Transverse colon (tissue), 4 donors: ENCODE measurements around the gene C17orf114.

Source experiments
- DNase-seq: peaks from one replicate; pipeline ENCODE4 v3.0.0-alpha.2; 2019
- H3K27ac ChIP-seq, 4 donors: fragments of 200-600 bp; sonication (generic); 2 replicates each; pipeline ENCODE4 v1.5.1; 2016 to 2018; ENCODE audit warnings: inconsistent platforms in 4 of 4
- H3K27me3 ChIP-seq: fragments of 200-600 bp; sonication (generic); 2 replicates; pipeline ENCODE4 v1.5.1; 2017; ENCODE audit warnings: inconsistent platforms
- H3K36me3 ChIP-seq, 4 donors: fragments of 200-600 bp; sonication (generic); 2 replicates each; pipeline ENCODE4 v1.5.1; 2017 to 2019; ENCODE audit warnings: inconsistent platforms in 4 of 4
- H3K4me1 ChIP-seq, 4 donors: fragments of 200-600 bp; sonication (generic); 2 replicates each; pipeline ENCODE4 v1.5.1; 2017 to 2020; ENCODE audit warnings: inconsistent platforms in 4 of 4
- H3K4me3 ChIP-seq, 4 donors: fragments of 200-600 bp; sonication (generic); 1 replicate in 1 of 4; 2 replicates in 3 of 4; pipeline versions ENCODE4 v1.5.1 to v1.6.1; 2017 to 2019; ENCODE audit warnings: inconsistent platforms in 4 of 4
- H3K9me3 ChIP-seq, 2 donors: fragments of 200-600 bp; sonication (generic); 2 replicates each; pipeline ENCODE4 v1.5.1; 2017 to 2019; ENCODE audit warnings: inconsistent platforms in 2 of 2
- EP300 ChIP-seq: sonication (generic); formaldehyde crosslinking; IDR thresholded peaks from one replicate; pipeline ENCODE4 v1.6.1; 2017; ENCODE audit warnings: antibody characterized with exemption, low read depth
- POLR2A ChIP-seq: fragments of 450-650 bp; IDR thresholded peaks from one replicate; pipeline ENCODE4 v1.6.1; 2016; ENCODE audit warnings: antibody characterized with exemption, mild to moderate bottlenecking, moderate library complexity
- POLR2AphosphoS5 ChIP-seq, 3 donors: sonication (generic); formaldehyde crosslinking; IDR thresholded peaks; one replicate each; pipeline ENCODE4 v1.6.1; 2016; ENCODE audit warnings: antibody characterized with exemption in 3 of 3
- WGBS, 2 donors: methylation state at CpG; one replicate each; pipeline ENCODE4 v1.1.5; 2018; ENCODE audit warnings: low coverage in 1 of 2; 5-methylcytosine and 5-hydroxymethylcytosine counted together
- in situ Hi-C, 4 donors: fragments of 200-750 bp; cut with MboI; loops; one replicate each; pipeline versions ENCODE4 v1.15.0 to v1.15.1; 2017; ENCODE audit warnings: low sequenced_read_pairs in 3 of 4, low pct_ligation_motif_present in 1 of 4, low pct_unique_long_range_greater_than_20kb in 1 of 4
- intact Hi-C: fragments of 100-400 bp; cut with DNase I; formaldehyde crosslinking; loops from one replicate; pipeline ENCODE4 v1.15.1; 2023; ENCODE audit warnings: low total_unique reads
- TF ChIP-seq, protein P1 (sequence below), 5 experiments: fragments of 200-600 bp in 3 of 5; fragments of 450-650 bp in 2 of 5; sonication (generic) in 3 of 5; IDR thresholded peaks; 1 replicate in 2 of 5; 2 replicates in 3 of 5; pipeline ENCODE4 v1.5.1; 2016 to 2017; ENCODE audit warnings: antibody characterized with exemption in 5 of 5, inconsistent platforms in 3 of 5, mild to moderate bottlenecking in 2 of 5, moderate library complexity in 1 of 5

The C17orf114 gene

DNA sequence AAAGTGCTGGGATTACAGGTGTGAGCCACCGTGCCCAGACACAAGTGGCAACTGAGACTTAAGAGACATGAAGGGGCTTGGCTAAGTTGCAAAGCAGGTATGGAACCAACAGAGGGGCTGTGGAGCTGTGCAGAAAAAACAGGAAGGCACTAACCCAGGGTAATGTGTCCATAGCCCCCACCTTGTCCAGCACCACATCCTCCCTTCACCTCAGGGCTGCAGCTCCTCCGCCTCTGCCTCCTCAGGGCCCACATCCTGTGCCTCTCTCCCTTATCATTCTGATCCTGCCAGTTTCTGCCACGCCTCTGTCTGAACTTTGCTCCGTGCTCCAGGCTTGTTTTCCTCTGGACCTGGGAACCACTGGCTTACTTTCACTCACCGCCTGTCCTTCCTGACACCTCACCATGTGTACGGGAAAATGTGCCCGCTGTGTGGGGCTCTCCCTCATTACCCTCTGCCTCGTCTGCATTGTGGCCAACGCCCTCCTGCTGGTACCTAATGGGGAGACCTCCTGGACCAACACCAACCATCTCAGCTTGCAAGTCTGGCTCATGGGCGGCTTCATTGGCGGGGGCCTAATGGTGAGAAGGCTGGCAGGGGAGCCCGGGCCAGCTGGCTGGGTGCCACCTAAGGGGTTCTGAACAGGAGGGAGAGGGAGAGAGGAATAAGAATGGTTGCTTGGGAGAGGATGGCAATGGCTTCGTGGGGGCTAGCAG is 30.5 kb downstream of the C17orf114 start, which contains the start of gene TM4SF5:
TM4SF5 (plus strand) TSS at position 368 of the 716 bp plus-strand sequence; CDS start at position 405, 37 bp downstream.
- no peaks in the 10 kb centered on the region for H3K27me3 ChIP-seq
- H3K4me1 ChIP-seq = peaks cover 0 to 23% (median 5%) of the 10 kb centered on the region in 4 donors
- WGBS, 2 donors = 20 to 35% methylated on average over 4 to 13 of the region's 13 CpGs
- intact Hi-C loops = no loop called here
- peak; percentile 87 for DNase-seq
- H3K27ac ChIP-seq = peak within 1 kb of the TSS; percentile 75 to 82 (median 78)
- no peaks in the 10 kb centered on the region for H3K36me3 ChIP-seq
- in situ Hi-C loops = no loop called here
- peak; percentile 35 for TF ChIP-seq POLR2A
- TF ChIP-seq, protein P1, sequence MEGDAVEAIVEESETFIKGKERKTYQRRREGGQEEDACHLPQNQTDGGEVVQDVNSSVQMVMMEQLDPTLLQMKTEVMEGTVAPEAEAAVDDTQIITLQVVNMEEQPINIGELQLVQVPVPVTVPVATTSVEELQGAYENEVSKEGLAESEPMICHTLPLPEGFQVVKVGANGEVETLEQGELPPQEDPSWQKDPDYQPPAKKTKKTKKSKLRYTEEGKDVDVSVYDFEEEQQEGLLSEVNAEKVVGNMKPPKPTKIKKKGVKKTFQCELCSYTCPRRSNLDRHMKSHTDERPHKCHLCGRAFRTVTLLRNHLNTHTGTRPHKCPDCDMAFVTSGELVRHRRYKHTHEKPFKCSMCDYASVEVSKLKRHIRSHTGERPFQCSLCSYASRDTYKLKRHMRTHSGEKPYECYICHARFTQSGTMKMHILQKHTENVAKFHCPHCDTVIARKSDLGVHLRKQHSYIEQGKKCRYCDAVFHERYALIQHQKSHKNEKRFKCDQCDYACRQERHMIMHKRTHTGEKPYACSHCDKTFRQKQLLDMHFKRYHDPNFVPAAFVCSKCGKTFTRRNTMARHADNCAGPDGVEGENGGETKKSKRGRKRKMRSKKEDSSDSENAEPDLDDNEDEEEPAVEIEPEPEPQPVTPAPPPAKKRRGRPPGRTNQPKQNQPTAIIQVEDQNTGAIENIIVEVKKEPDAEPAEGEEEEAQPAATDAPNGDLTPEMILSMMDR (IDR thresholded peaks at IDR 0.05) = no peak
- peak; percentile 21 to 81 (median 38) for TF ChIP-seq POLR2AphosphoS5 (IDR thresholded peaks at IDR 0.05)
- peak within 1 kb of the TSS in 2 of 4 donors; percentile 3 to 24 for H3K4me3 ChIP-seq
- no peaks in the 10 kb centered on the region for H3K9me3 ChIP-seq

DNA sequence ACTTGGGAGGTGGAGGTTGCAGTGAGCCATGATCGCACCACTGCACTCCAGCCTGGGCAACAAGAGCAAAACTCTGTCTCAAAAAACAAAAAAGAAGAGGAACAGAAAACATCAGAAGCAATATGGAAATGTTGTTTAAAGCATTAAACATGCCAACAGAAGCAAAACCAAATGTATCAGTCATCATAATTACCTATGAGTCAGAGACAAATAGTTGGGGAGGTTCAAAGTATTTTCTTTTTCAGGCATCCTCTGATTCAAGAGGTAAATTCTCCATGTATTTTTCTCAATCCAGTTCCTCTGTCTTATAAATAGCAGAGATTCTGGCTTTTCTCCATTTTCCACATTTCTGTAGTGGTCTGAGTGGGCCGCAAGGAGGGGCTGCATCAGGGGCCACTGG is 32.5 kb downstream of the C17orf114 start:
- H3K4me3 ChIP-seq = no peak overlapping the region
- H3K9me3 ChIP-seq = no peaks in the 10 kb centered on the region
- no peaks in the 10 kb centered on the region for H3K27me3 ChIP-seq
- in situ Hi-C loops (no loop called here), intact Hi-C loops (no loop called here)
- no peak for TF ChIP-seq POLR2A
- TF ChIP-seq POLR2AphosphoS5 (IDR thresholded peaks at IDR 0.05) = no peak
- TF ChIP-seq EP300 = no peak
- TF ChIP-seq, protein P1 (IDR thresholded peaks at IDR 0.05) = no peak
- no peaks in the 10 kb centered on the region for H3K36me3 ChIP-seq
- H3K4me1 ChIP-seq = peaks cover 0 to 23% (median 5%) of the 10 kb centered on the region in 4 donors
- DNase-seq = no peak
- H3K27ac ChIP-seq = no peak overlapping the region
- WGBS, 2 donors = 83 to 91% methylated on average over 1 to 2 of the region's 2 CpGs

- 78 to 95% methylated on average over 4 to 6 of the region's 6 CpGs for WGBS, 2 donors
- H3K27ac ChIP-seq = peak overlapping the region in 1 of 4 donors; percentile 23
- in situ Hi-C loops (no loop called here), intact Hi-C loops (no loop called here)
- TF ChIP-seq POLR2AphosphoS5 (IDR thresholded peaks at IDR 0.05) (no peak), POLR2A (no peak)
- TF ChIP-seq, protein P1 (IDR thresholded peaks at IDR 0.05) = no peak
- no peak for DNase-seq
- H3K27me3 ChIP-seq = no peaks in the 10 kb centered on the region
- H3K4me1 ChIP-seq = peaks cover 0 to 23% (median 5%) of the 10 kb centered on the region in 4 donors
- no peak overlapping the region for H3K4me3 ChIP-seq
- H3K36me3 ChIP-seq = no peaks in the 10 kb centered on the region
- H3K9me3 ChIP-seq = no peaks in the 10 kb centered on the region
These were observed 33.8 kb downstream of the C17orf114 start for GRCh38 chr17:4768298-4768697.

GRCh38 chr17:4766723-4767122 is 35.4 kb downstream of the C17orf114 start:
- no peaks in the 10 kb centered on the region for H3K36me3 ChIP-seq
- intact Hi-C loops = no loop called here
- DNase-seq = no peak
- peaks cover 0 to 11% (median 3%) of the 10 kb centered on the region in 4 donors for H3K4me1 ChIP-seq
- in situ Hi-C loops = no loop called here
- no peaks in the 10 kb centered on the region for H3K27me3 ChIP-seq
- WGBS, 2 donors = 88 to 95% methylated on average over 7 to 9 of the region's 9 CpGs
- H3K27ac ChIP-seq = no peak overlapping the region
- TF ChIP-seq, protein P1 (IDR thresholded peaks at IDR 0.05) = no peak
- TF ChIP-seq POLR2A (no peak), EP300 (no peak), POLR2AphosphoS5 (IDR thresholded peaks at IDR 0.05) (no peak)
- H3K4me3 ChIP-seq = no peak overlapping the region
- H3K9me3 ChIP-seq = no peaks in the 10 kb centered on the region
